Measurements from ENCODE around the gene CISD3. TPM values are rescaled to one million over a fixed set of nuclear protein-coding genes. Genes with fewer than 3 reads are reported as not detected.

The CISD3 gene
- total and polyA plus RNA-seq, 8 donors = 27.5 to 44.3 (median 30.9) TPM

DNA sequence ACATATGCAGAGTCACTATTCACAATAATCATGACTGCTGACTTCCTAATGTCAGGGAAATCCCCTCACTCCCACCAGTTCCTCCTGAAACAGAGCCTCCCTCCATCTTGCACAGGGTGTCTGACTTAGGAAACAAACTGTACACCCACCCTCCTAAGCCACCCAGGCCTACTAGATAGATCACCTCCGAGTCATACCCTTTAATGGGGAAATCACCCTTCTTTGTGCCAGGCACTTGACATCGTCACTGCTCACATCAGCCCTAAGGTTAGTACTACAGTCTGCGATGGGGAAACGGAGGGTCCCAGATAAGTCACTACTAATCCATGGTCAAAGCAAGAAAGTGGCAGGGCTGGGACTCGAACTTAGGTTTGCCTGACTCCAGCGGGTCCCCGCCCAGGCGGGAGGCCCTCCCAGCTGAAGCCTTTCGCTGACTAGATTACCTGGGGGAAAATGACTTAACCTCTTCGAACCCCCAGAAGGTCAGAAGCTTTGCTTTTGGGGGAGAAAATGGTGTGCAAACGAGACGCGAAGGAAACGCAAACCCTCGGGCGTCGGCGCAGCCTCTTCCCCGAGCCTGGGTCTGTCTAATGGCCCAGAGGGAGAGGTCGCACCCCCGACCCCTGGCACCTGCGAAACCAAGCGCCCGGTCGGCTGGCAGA is 28.5 kb upstream of the CISD3 start:
- Histone ChIP-seq H3K27me3 (no peaks in the 10 kb centered on the region), H3K4me1 (peaks cover 5 to 17% (median 9%) of the 10 kb centered on the region in 3 donors), H3K4me3 (peak overlapping the region; percentile 42 to 76 (median 60)), H3K9me3 (no peaks in the 10 kb centered on the region), H3K36me3 (no peaks in the 10 kb centered on the region), H3K27ac (peak overlapping the region; percentile 90 to 98 (median 94))
- DNase-seq (no peak), FAIRE-seq (no peak), ATAC-seq (peak in 3 of 4 donors; percentile 1 to 2 (median 2))
- intact Hi-C loops (cut with DNase I) = no loop called here
- TF ChIP-seq, protein P1, sequence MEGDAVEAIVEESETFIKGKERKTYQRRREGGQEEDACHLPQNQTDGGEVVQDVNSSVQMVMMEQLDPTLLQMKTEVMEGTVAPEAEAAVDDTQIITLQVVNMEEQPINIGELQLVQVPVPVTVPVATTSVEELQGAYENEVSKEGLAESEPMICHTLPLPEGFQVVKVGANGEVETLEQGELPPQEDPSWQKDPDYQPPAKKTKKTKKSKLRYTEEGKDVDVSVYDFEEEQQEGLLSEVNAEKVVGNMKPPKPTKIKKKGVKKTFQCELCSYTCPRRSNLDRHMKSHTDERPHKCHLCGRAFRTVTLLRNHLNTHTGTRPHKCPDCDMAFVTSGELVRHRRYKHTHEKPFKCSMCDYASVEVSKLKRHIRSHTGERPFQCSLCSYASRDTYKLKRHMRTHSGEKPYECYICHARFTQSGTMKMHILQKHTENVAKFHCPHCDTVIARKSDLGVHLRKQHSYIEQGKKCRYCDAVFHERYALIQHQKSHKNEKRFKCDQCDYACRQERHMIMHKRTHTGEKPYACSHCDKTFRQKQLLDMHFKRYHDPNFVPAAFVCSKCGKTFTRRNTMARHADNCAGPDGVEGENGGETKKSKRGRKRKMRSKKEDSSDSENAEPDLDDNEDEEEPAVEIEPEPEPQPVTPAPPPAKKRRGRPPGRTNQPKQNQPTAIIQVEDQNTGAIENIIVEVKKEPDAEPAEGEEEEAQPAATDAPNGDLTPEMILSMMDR (IDR thresholded peaks at IDR 0.05) = no peak
- WGBS, 2 donors = 2 to 3% methylated on average over 25 of the region's 25 CpGs

DNA sequence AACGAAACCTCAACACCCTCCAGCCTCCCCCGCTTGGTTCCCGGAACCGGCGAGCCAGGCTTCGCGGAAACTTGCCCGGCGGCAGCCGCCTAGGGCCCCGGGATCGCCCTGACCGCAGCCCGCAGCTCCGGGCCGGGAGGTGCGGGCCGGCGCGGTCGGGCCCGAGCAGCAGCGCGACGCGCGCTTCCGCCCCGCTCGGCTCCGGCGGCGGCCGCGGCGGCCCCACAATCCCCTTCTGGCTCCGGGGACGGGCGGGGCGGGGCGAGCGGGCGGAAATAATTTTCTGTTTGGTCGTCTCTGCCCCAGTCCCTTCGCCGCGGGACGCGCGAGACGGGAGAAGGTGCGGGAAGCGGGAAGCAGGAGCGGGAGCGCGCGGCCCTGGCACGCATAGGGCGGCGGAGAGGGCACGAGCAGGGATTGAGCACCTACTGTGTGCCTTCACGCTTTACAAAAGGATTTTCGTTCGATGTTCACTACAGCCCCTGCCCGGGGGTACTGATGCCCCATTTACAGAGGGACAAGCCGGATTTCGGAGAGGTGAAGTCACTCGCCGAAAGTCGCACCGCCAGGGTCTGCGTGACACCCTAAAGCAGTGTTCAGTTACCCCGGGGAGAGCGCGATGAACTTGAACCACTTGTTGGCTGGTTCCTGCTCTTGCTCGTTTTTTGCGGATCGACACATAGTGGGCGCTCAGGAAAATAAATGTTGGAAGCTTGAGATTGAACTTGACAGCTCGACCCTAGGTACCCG is 27.8 kb upstream of the CISD3 start:
- WGBS, 2 donors = 0% methylated on average over 53 to 81 of the region's 81 CpGs
- Histone ChIP-seq H3K36me3 (no peaks in the 10 kb centered on the region), H3K9me3 (no peaks in the 10 kb centered on the region), H3K27me3 (no peaks in the 10 kb centered on the region), H3K4me3 (peak overlapping the region; percentile 42 to 76 (median 60)), H3K4me1 (peaks cover 5 to 22% (median 9%) of the 10 kb centered on the region in 3 donors), H3K27ac (peak overlapping the region; percentile 90 to 98 (median 94))
- FAIRE-seq (no peak), DNase-seq (peak; percentile 85 to 93 (median 88)), ATAC-seq (peak; percentile 52 to 70 (median 62))
- intact Hi-C loops (cut with DNase I) = no loop called here
- TF ChIP-seq, protein P1 (IDR thresholded peaks at IDR 0.05) = no peak

DNA sequence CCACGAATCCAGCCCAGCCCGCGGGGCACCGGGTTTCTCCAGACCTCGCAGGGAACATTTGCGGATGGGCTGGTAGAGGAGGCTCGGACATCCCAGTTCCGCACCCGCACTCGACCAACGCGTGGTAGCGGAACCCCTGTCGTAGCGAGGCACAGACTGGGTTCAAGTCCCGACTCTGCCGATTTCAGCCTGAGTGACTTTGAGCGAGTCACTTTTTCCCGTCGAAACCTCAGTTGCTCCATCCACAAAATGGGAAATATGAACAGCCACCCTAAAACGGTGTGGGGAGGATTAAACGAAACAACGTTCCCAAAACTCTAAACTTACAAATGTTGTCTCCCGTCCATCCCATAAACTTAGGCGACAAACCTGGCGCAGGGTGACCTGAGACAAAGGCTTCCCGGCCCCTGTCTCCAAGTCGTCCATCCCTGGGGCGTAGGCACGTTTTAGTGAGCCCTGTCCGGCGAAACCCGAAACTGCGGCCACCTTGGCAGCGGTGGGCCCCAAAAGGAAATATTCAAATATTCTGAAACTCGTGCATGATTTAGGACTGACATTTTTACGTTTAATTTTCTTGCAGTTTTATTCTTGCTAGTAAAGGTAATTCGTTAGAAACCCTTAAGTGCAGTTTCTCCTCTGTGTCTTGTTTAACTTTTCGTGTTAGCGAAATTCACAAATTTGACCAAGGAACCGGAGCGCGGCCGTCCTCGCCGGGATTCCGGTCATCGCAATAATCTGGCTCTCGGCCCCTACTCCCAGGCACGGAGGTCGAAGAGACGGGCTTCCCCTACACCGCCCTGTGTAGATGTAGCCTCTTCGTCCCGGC is 27.0 kb upstream of the CISD3 start:
- H3K27ac ChIP-seq = peak overlapping the region; percentile 90 to 98 (median 94)
- intact Hi-C loops (cut with DNase I) = no loop called here
- no peaks in the 10 kb centered on the region for H3K36me3 ChIP-seq
- peak overlapping the region; percentile 42 to 76 (median 60) for H3K4me3 ChIP-seq
- peaks cover 5 to 22% (median 9%) of the 10 kb centered on the region in 3 donors for H3K4me1 ChIP-seq
- TF ChIP-seq, protein P1 (IDR thresholded peaks at IDR 0.05) = no peak
- H3K9me3 ChIP-seq = no peaks in the 10 kb centered on the region
- ATAC-seq = peak in 2 of 4 donors; percentile 0 to 2
- FAIRE-seq = no peak
- no peaks in the 10 kb centered on the region for H3K27me3 ChIP-seq
- DNase-seq = peak in 3 of 6 donors; percentile 47 to 75 (median 73)
- 1% methylated on average over 55 of the region's 55 CpGs for WGBS, 2 donors

DNA sequence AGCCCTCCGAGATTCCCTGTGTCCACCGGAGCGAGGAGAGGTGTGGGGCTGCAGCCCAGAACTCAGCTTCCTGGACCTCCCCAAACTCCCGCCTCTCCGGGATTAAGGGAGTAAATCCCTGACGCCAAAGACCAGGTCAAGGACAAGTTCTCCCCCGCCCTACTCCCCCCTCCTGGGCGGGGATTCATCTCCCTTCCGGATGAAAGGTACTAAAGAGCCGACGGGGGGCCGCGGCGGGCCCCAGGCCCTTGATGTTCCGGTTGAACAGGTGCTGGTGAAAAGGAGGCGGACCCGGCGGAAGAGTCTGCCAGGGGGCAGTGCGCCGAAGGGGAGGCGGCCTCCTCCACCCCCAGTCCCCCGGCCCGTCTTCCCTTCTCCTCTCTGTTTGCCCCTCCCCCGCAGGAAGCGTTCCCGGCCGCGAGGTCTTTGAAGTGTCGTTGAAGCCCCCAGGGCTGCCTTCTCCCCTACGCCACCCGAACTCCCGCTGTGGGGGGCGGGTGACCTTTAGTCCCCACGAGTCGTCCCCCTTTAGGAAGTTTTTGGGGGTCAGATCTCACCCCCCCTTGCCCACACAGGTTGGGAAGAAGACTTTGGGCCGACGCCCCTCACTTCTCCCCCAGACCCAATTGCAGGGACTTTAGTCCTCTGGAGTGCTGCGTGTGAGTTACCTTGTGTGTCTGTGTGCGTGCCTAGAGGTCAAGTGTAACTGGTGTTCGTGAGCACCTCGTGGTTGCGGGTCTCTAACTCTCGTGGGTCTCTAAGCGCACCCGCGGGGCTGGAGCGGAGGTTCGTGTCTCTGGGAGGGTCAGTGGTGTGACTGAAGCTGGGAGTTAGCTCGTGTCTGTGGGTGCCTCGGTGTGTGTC is 26.2 kb upstream of the CISD3 start:
- WGBS, 2 donors = 0% methylated on average over 43 to 50 of the region's 50 CpGs
- Histone ChIP-seq H3K4me1 (peaks cover 5 to 22% (median 9%) of the 10 kb centered on the region in 3 donors), H3K27ac (peak overlapping the region; percentile 90 to 98 (median 94)), H3K36me3 (no peaks in the 10 kb centered on the region), H3K4me3 (peak overlapping the region; percentile 42 to 76 (median 60)), H3K27me3 (no peaks in the 10 kb centered on the region), H3K9me3 (no peaks in the 10 kb centered on the region)
- intact Hi-C loops (cut with DNase I) = no loop called here
- FAIRE-seq (no peak), DNase-seq (peak; percentile 90 to 97 (median 93)), ATAC-seq (peak; percentile 65 to 75 (median 69))
- TF ChIP-seq, protein P1 (IDR thresholded peaks at IDR 0.05) = no peak

All from pancreas (tissue), 10 donors.